CD4-positive, CD25-positive, alpha-beta regulatory T cell (primary cell): ENCODE results near the gene HSPA1B. TPM values are rescaled to one million over a fixed set of nuclear protein-coding genes. Genes with fewer than 3 reads are reported as not detected.
"Not testable (repeated sequence)": the region's sequence is repeated elsewhere in the genome, so short reads cannot be mapped to it uniquely, and the experiment has no call there.

Experiments used
- ATAC-seq, 2 donors: fragments of 150-1000 bp; cut with Tn5 transposase; one replicate each; pipeline ENCODE4 v1.10.0; 2021; ENCODE audit warnings: low read depth in 2 of 2, moderate number of reproducible peaks in 2 of 2, moderate library complexity in 1 of 2
- DNase-seq, 3 donors: peaks; one replicate each; pipeline versions ENCODE4 v3.0.0 to v3.0.0-alpha.2; 2012 to 2022; ENCODE audit warnings: mixed read lengths in 1 of 3
- H3K27ac ChIP-seq: one replicate; pipeline ENCODE4 v1.7.0; 2013; ENCODE audit warnings: mild to moderate bottlenecking, low read length; ENCODE audit not compliant: insufficient read depth, poor library complexity, severe bottlenecking
- H3K27me3 ChIP-seq: one replicate; pipeline ENCODE4 v1.7.0; 2013; ENCODE audit warnings: low read length; ENCODE audit not compliant: control insufficient read depth, insufficient read depth
- H3K36me3 ChIP-seq: one replicate; pipeline ENCODE4 v1.7.0; 2013; ENCODE audit warnings: mild to moderate bottlenecking, low read length, moderate library complexity; ENCODE audit not compliant: control insufficient read depth, insufficient read depth
- H3K4me1 ChIP-seq: 2 replicates; pipeline ENCODE4 v1.7.0; 2013; ENCODE audit warnings: mild to moderate bottlenecking, low read length; ENCODE audit not compliant: insufficient read depth, control insufficient read depth, poor library complexity, severe bottlenecking
- H3K4me3 ChIP-seq: one replicate; pipeline ENCODE4 v1.7.0; 2013; ENCODE audit warnings: low read depth, mild to moderate bottlenecking, low read length, moderate library complexity
- H3K9me3 ChIP-seq, 2 experiments: 1 replicate in 1 of 2; 2 replicates in 1 of 2; pipeline ENCODE4 v1.7.0; 2013; ENCODE audit warnings: low read length in 2 of 2, mild to moderate bottlenecking in 1 of 2, moderate library complexity in 1 of 2; ENCODE audit not compliant: control insufficient read depth in 2 of 2
- H3K27ac Mint-ChIP-seq, 3 donors: one replicate each; pipeline ENCODE4 v1.8.0; 2020 to 2022; ENCODE audit warnings: mild to moderate bottlenecking in 3 of 3, mixed read lengths in 3 of 3, moderate library complexity in 2 of 3
- H3K27me3 Mint-ChIP-seq: one replicate; pipeline ENCODE4 v1.8.0; 2022; ENCODE audit warnings: mild to moderate bottlenecking, mixed read lengths
- H3K36me3 Mint-ChIP-seq: one replicate; pipeline ENCODE4 v1.8.0; 2020; ENCODE audit warnings: mixed read lengths
- H3K4me1 Mint-ChIP-seq, 4 donors: one replicate each; pipeline ENCODE4 v1.8.0; 2020 to 2022; ENCODE audit warnings: mixed read lengths in 4 of 4, mild to moderate bottlenecking in 1 of 4
- H3K4me3 Mint-ChIP-seq, 4 donors: one replicate each; pipeline ENCODE4 v1.8.0; 2020 to 2022; ENCODE audit warnings: mild to moderate bottlenecking in 4 of 4, mixed read lengths in 4 of 4, moderate library complexity in 3 of 4
- H3K9me3 Mint-ChIP-seq, 7 donors: one replicate each; pipeline ENCODE4 v1.8.0; 2020 to 2022; ENCODE audit warnings: mixed read lengths in 7 of 7, mild to moderate bottlenecking in 3 of 7, moderate library complexity in 2 of 7
- polyA plus RNA-seq, 4 donors: library from polyadenylated mRNA; unstranded; fragments of 300-500 nt; fragmentation: Illumina TruSeq; gene quantifications; one replicate each; pipeline ENCODE4 v1.2.3, GENCODE V29; 2021
- total RNA-seq: library from RNA; stranded (reverse); gene quantifications from one replicate; pipeline ENCODE4 v1.2.3, GENCODE V29; 2022

HSPA1B gene
- total and polyA plus RNA-seq, 5 donors from 2014 or later, result 2.3 to 27.3 (median 3.1) TPM

DNA sequence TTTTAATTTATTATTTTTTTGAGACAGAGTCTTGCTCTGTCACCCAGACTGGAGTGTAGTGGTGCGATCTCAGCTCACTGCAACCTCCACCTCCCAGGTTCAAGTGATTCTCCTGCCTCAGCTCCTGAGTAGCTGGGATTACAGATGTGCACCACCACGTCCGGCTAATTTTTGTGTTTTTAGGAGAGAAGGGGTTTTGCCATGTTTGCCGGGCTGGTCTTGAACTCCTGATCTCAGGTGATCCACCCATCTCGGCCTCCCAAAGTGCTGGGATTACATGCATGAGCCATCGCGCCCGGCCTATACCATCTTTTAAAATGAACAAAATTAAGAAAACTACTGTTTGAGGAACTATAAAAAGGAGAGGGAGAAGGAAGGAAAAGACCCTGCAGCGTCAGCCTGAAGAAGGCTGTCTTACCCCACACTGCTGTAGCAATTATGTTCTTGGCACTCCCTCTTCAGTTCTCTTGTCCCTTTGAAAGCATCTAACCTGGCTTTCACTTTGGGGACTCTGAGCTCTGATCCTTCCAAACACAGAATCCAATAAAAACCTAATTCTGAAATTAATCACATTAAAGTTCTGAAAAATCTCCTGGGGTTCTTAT, 3.8 kb upstream of the HSPA1B start:
- Mint-ChIP-seq H3K27ac (peak overlapping the region in 2 of 3 donors; percentile 23 to 78), H3K4me1 (peaks cover 12 to 55% (median 33%) of the 10 kb centered on the region in 4 donors), H3K4me3 (peak overlapping the region in 3 of 4 donors; percentile 20 to 97 (median 74))
- not testable (repeated sequence) for DNase-seq, H3K9me3 ChIP-seq, H3K27me3 ChIP-seq, H3K36me3 Mint-ChIP-seq, ATAC-seq, H3K27me3 Mint-ChIP-seq, H3K36me3 ChIP-seq, H3K9me3 Mint-ChIP-seq
- H3K4me1 ChIP-seq, result peaks cover 48% of the 10 kb centered on the region
- H3K27ac ChIP-seq, result peak overlapping the region; percentile 87
- H3K4me3 ChIP-seq, result peak overlapping the region; percentile 19

DNA sequence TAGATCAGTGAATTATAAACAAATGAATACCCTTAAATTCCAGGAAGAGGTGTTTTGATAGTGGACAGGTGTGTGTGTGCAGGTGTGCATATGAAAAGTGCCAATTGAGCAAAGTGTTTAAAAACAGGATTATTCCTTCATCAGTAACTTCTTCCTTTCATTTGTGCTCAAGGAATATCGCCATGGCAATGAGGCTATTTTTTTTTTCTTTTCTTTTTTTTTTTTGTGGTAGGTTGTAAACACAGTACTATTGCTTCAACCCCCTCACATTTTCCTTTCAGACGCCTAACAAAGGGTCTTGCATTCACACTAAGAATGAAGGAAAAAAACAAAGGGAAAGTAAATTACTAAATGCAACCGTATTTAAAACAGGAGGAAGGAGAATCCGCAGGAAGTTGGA, 2.0 kb upstream of the HSPA1B start:
- ATAC-seq (no peak), DNase-seq (no peak)
- no peaks in the 10 kb centered on the region for H3K9me3 ChIP-seq
- peaks cover 40% of the 10 kb centered on the region for H3K4me1 ChIP-seq
- Mint-ChIP-seq H3K4me1 (peaks cover 14 to 52% (median 33%) of the 10 kb centered on the region in 4 donors), H3K36me3 (no peaks in the 10 kb centered on the region), H3K9me3 (no peaks in the 10 kb centered on the region), H3K4me3 (peak overlapping the region; percentile 91 to 97 (median 94)), H3K27me3 (no peaks in the 10 kb centered on the region), H3K27ac (peak overlapping the region in 2 of 3 donors; percentile 96 to 97)
- no peak overlapping the region for H3K4me3 ChIP-seq
- no peaks in the 10 kb centered on the region for H3K27me3 ChIP-seq
- peak overlapping the region; percentile 85 for H3K27ac ChIP-seq
- no peaks in the 10 kb centered on the region for H3K36me3 ChIP-seq

DNA sequence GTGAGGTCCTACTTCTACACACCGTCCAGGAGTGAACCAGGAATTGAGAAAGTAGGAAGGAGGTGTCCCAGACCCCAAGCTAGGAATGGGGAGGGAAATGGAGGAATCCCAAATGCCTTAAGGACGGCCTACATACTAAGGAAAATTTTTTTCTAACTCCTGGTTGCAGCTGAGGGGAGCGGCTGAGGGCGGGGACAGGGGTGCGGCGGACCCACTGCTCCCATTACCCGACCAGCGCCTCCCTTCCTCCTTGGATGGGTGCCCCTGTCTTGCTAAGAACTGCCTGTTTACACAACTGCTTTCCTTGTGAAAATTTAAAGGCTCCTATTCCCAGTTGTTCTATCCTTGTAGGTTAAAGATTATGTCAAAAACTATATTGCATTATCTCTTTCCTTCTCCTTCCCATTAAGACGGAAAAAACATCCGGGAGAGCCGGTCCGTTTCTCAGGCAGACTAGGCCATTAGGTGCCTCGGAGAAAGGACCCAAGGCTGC, 699 bp upstream of the HSPA1B start:
- H3K9me3 ChIP-seq, result no peaks in the 10 kb centered on the region
- Mint-ChIP-seq H3K27me3 (no peaks in the 10 kb centered on the region), H3K36me3 (no peaks in the 10 kb centered on the region), H3K4me1 (peaks cover 14 to 56% (median 34%) of the 10 kb centered on the region in 4 donors), H3K4me3 (peak overlapping the region; percentile 91 to 97 (median 94)), H3K9me3 (no peaks in the 10 kb centered on the region), H3K27ac (peak overlapping the region; percentile 95 to 97 (median 96))
- H3K4me3 ChIP-seq, result peak overlapping the region; percentile 94
- DNase-seq, result no peak
- H3K27ac ChIP-seq, result peak overlapping the region; percentile 85
- peaks cover 46% of the 10 kb centered on the region for H3K4me1 ChIP-seq
- no peaks in the 10 kb centered on the region for H3K36me3 ChIP-seq
- H3K27me3 ChIP-seq, result no peaks in the 10 kb centered on the region
- ATAC-seq, result peak; percentile 3 to 5

DNA sequence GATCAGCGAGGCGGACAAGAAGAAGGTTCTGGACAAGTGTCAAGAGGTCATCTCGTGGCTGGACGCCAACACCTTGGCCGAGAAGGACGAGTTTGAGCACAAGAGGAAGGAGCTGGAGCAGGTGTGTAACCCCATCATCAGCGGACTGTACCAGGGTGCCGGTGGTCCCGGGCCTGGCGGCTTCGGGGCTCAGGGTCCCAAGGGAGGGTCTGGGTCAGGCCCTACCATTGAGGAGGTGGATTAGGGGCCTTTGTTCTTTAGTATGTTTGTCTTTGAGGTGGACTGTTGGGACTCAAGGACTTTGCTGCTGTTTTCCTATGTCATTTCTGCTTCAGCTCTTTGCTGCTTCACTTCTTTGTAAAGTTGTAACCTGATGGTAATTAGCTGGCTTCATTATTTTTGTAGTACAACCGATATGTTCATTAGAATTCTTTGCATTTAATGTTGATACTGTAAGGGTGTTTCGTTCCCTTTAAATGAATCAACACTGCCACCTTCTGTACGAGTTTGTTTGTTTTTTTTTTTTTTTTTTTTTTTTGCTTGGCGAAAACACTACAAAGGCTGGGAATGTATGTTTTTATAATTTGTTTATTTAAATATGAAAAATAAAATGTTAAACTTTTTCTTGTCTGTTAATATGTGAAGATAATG, 2.2 kb downstream of the HSPA1B start:
- peak overlapping the region; percentile 96 for H3K4me3 ChIP-seq

DNA sequence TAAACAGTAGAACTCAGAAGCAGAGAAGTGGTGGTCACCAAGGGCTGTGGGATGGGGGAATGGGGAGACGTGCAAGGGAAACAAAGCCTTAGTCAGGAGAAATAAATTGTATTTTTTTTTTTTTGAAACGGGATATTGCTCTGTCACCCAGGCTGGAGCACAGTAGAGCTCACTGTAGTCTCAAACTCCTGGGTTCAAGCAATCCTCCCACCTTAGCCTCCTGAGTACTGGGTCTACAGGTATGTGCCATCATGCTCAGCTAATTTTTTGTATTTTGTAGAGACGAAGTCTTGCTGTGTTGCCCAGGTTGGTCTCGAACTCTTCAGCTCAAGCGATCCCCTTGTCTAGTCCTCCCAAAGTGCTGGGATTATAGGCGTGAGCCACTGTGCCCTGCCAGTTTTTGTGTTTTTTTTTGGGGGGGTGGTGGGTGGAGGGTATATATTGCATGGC, 3.4 kb downstream of the HSPA1B start:
- H3K27ac ChIP-seq, result peak overlapping the region; percentile 71
- H3K27ac Mint-ChIP-seq, result peak overlapping the region; percentile 84 to 94 (median 91)
- H3K36me3 Mint-ChIP-seq, result peaks cover 5% of the 10 kb centered on the region
- ATAC-seq (no peak), DNase-seq (no peak)
- peak overlapping the region; percentile 96 for H3K4me3 ChIP-seq
- H3K27me3 Mint-ChIP-seq, result no peaks in the 10 kb centered on the region
- no peaks in the 10 kb centered on the region for H3K9me3 Mint-ChIP-seq
- no peaks in the 10 kb centered on the region for H3K36me3 ChIP-seq
- H3K4me3 Mint-ChIP-seq, result peak overlapping the region; percentile 93 to 98 (median 96)
- peaks cover 10 to 41% (median 30%) of the 10 kb centered on the region in 4 donors for H3K4me1 Mint-ChIP-seq
- H3K4me1 ChIP-seq, result peaks cover 41% of the 10 kb centered on the region
- no peaks in the 10 kb centered on the region for H3K27me3 ChIP-seq
- H3K9me3 ChIP-seq, result no peaks in the 10 kb centered on the region

More for the DNA sequence above, 2.2 kb downstream of the HSPA1B start:
- Mint-ChIP-seq H3K27me3 (no peaks in the 10 kb centered on the region), H3K27ac (peak overlapping the region; percentile 84 to 91 (median 91)), H3K9me3 (no peaks in the 10 kb centered on the region), H3K4me3 (peak overlapping the region; percentile 93 to 98 (median 96)), H3K36me3 (peaks cover 1% of the 10 kb centered on the region), H3K4me1 (peaks cover 11 to 46% (median 28%) of the 10 kb centered on the region in 4 donors)
- H3K4me1 ChIP-seq, result peaks cover 36% of the 10 kb centered on the region
- ATAC-seq (no peak), DNase-seq (peak in 2 of 3 donors; percentile 68 to 80)
- peak overlapping the region; percentile 71 for H3K27ac ChIP-seq
- no peaks in the 10 kb centered on the region for H3K27me3 ChIP-seq
- H3K36me3 ChIP-seq, result no peaks in the 10 kb centered on the region
- no peaks in the 10 kb centered on the region for H3K9me3 ChIP-seq

DNA sequence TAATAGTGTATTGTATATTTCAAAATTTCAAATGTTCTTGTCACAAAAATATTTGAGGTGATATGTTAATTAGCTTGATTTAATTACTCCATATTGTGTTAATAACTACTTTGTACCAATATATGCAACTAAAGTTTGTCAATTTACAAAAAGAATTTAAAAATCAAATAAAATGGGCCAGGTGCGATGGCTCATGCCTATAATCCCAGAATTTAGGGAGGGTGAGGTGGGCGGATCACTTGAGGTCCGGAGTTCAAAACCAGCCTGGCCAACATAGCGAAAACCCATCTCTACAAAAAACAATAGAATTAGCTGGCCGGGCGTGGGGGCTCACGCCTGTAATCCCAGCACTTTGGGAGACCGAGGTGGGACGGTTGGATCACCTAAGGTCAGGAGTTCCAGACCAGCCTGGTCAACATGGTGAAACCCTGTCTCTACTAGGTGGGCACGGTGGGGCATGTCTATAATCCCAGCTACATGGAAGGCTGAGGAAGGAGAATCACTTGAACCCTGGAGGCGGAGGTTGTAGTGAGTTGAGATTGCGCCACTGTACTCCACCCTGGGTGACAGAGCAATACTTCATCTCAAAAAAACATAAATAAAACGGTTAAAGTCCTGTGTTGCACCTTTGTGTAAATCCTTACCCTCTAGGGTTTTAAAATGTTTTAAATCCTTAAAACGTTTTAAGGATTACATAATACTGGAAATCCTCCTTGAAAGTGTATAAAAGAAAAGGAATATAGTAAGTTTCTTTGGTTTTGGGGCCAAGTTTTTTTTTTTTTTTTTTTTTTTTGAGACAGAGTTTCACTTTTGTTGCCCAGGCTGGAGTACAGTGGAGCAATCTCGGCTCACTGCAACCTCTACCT, 4.0 kb downstream of the HSPA1B start:
- ATAC-seq (no peak), DNase-seq (no peak)
- Histone ChIP-seq H3K36me3 (no peaks in the 10 kb centered on the region), H3K27me3 (no peaks in the 10 kb centered on the region), H3K9me3 (no peaks in the 10 kb centered on the region), H3K4me1 (peaks cover 44% of the 10 kb centered on the region), H3K4me3 (peak overlapping the region; percentile 96), H3K27ac (peak overlapping the region; percentile 71)
- Mint-ChIP-seq H3K9me3 (no peaks in the 10 kb centered on the region), H3K27ac (peak overlapping the region in 1 of 3 donors; percentile 94), H3K27me3 (no peaks in the 10 kb centered on the region), H3K36me3 (peaks cover 5% of the 10 kb centered on the region), H3K4me3 (peak overlapping the region; percentile 93 to 98 (median 96)), H3K4me1 (peaks cover 17 to 47% (median 32%) of the 10 kb centered on the region in 4 donors)
